K562 (cell line): ENCODE data around the gene SCRN2. TPM values are rescaled to one million over a fixed set of nuclear protein-coding genes. Genes with fewer than 3 reads are reported as not detected.

Experiments used
- ADNP ChIP-seq: fragments of 200-800 bp; sonication (Bioruptor generic); IDR thresholded peaks from 2 replicates; pipeline ENCODE4 v1.6.1; 2016; ENCODE audit warnings: missing genetic modification characterization, missing compliant biosample characterization
- ATF6 ChIP-seq: sonication (generic); formaldehyde crosslinking; IDR thresholded peaks from 2 replicates; pipeline ENCODE4 v1.4.0; 2020; ENCODE audit warnings: mild to moderate bottlenecking, missing genetic modification reagents
- E2F6 ChIP-seq, 2 experiments: IDR thresholded peaks; 2 replicates each; pipeline ENCODE4 v1.6.1; 2011; ENCODE audit warnings: borderline replicate concordance in 1 of 2, control low read depth in 1 of 2, low read depth in 1 of 2, low read length in 1 of 2, mild to moderate bottlenecking in 1 of 2, mixed read lengths in 1 of 2, moderate library complexity in 1 of 2; ENCODE audit not compliant: insufficient read depth in 1 of 2, insufficient read length in 1 of 2, poor library complexity in 1 of 2, severe bottlenecking in 1 of 2; ENCODE audit errors: extremely low read depth in 1 of 2
- EGR1 ChIP-seq: fragments of 450-650 bp; conservative IDR thresholded peaks from 2 replicates; pipeline ENCODE4 v1.6.1; 2017; ENCODE audit warnings: mild to moderate bottlenecking
- FOXK2 ChIP-seq, 2 experiments: fragments of 450-650 bp; IDR thresholded peaks in 1 of 2; conservative IDR thresholded peaks in 1 of 2; 2 replicates each; pipeline ENCODE4 v1.6.1; 2016; ENCODE audit warnings: low read depth in 2 of 2, mild to moderate bottlenecking in 1 of 2
- GTF3C2 ChIP-seq: IDR thresholded peaks from 3 replicates; pipeline ENCODE4 v1.6.1; 2011; ENCODE audit warnings: borderline replicate concordance, mild to moderate bottlenecking, moderate library complexity; ENCODE audit not compliant: insufficient read length; ENCODE audit errors: extremely low read depth
- KHSRP ChIP-seq: fragments of 450-650 bp; IDR thresholded peaks from 2 replicates; pipeline ENCODE4 v1.6.1; 2017
- MLLT1 ChIP-seq, 2 experiments: fragments of 450-650 bp; IDR thresholded peaks; 2 replicates each; pipeline ENCODE4 v1.6.1; 2016
- MTA3 ChIP-seq: fragments of 450-650 bp; formaldehyde crosslinking; IDR thresholded peaks from 2 replicates; pipeline ENCODE4 v1.6.1; 2017; ENCODE audit warnings: mild to moderate bottlenecking, borderline replicate concordance
- MYC ChIP-seq, 2 experiments: fragments of 250-450 bp in 1 of 2; sonication (Bioruptor Pico) in 1 of 2; IDR thresholded peaks; 2 replicates each; pipeline versions ENCODE4 v1.5.1 to v1.6.1; 2012 to 2021; ENCODE audit warnings: low read depth in 2 of 2, borderline replicate concordance in 1 of 2, improper control_type of control experiment in 1 of 2, low read length in 1 of 2, mild to moderate bottlenecking in 1 of 2, moderate library complexity in 1 of 2
- NFIC ChIP-seq: fragments of 450-650 bp; IDR thresholded peaks from 2 replicates; pipeline ENCODE4 v1.6.1; 2017; ENCODE audit warnings: mild to moderate bottlenecking, inconsistent platforms
- POLR2B ChIP-seq: fragments of 450-650 bp; IDR thresholded peaks from 2 replicates; pipeline ENCODE4 v1.6.1; 2018; ENCODE audit warnings: low read depth; ENCODE audit not compliant: partially characterized antibody
- RBM34 ChIP-seq: fragments of 200-400 bp; formaldehyde crosslinking; IDR thresholded peaks from 2 replicates; pipeline ENCODE4 v1.6.1; 2018; ENCODE audit warnings: low read length, borderline replicate concordance; ENCODE audit not compliant: insufficient read depth
- ZBTB26 ChIP-seq: fragments of 450-650 bp; formaldehyde crosslinking; IDR thresholded peaks from 2 replicates; pipeline ENCODE4 v1.4.0; 2022; ENCODE audit warnings: missing genetic modification characterization
- ZFP30 ChIP-seq: fragments of 250-450 bp; sonication (Bioruptor Pico); IDR thresholded peaks from 2 replicates; pipeline ENCODE4 v1.8.0; 2022; ENCODE audit warnings: moderate library complexity, mild to moderate bottlenecking, inconsistent platforms, borderline replicate concordance
- ZNF445 ChIP-seq: fragments of 250-450 bp; sonication (Bioruptor Pico); IDR thresholded peaks from 2 replicates; pipeline ENCODE4 v1.4.0; 2020; ENCODE audit warnings: low read depth, mild to moderate bottlenecking, moderate library complexity
- ZNF778 ChIP-seq: fragments of 450-650 bp; formaldehyde crosslinking; IDR thresholded peaks from 2 replicates; pipeline ENCODE4 v1.4.0; 2020; ENCODE audit warnings: mild to moderate bottlenecking, moderate library complexity
- ZZZ3 ChIP-seq: fragments of 450-650 bp; IDR thresholded peaks from 2 replicates; pipeline ENCODE4 v1.6.1; 2016; ENCODE audit warnings: antibody characterized with exemption, mild to moderate bottlenecking, moderate library complexity
- polyA plus RNA-seq, 8 experiments: library from polyadenylated mRNA; depleted of rRNA in 4 of 8; stranded (reverse) in 5 of 8; unstranded in 3 of 8; fragments of >200 nt; fragmentation: Nextera tagmentation in 2 of 8; fragmentation: Illumina TruSeq in 1 of 8; extraction: Ambion mirVana in 2 of 8; extraction: Trizol in 1 of 8; gene quantifications; 2 replicates each; pipeline versions ENCODE4 v1.2.1 to v1.2.3, GENCODE V29; 2011 to 2014; ENCODE audit warnings: inconsistent platforms in 1 of 8, missing spikeins in 1 of 8
- total RNA-seq, 7 experiments: library from RNA; depleted of rRNA in 6 of 7; stranded (reverse); fragments of >200 nt in 6 of 7; fragmentation: Illumina TruSeq in 2 of 7; extraction: Trizol in 2 of 7; gene quantifications; 2 replicates each; pipeline versions ENCODE4 v1.2.1 to v1.2.3, GENCODE V29; 2011 to 2021; ENCODE audit warnings: low replicate concordance in 1 of 7

Gene SCRN2
- total and polyA plus RNA-seq, 9 of the 15 experiments (the other 6 are each of a cell fraction or from before 2014, with no cell fraction given), result 0.25 to 32.9 (median 13.6) TPM

GRCh38 chr17:47810200-47810821 is 30.8 kb downstream of the SCRN2 start (continued):
- no peak for TF ChIP-seq GTF3C2
- no peak for TF ChIP-seq ATF6 (CRISPR knock-in tag)
- no peak for TF ChIP-seq MYC (IDR thresholded peaks at IDR 0.05; ENCODE audit: low read depth, low read length)
- no peak for TF ChIP-seq MYC (CRISPR knock-in tag; IDR thresholded peaks at IDR 0.05; ENCODE audit: borderline replicate concordance, low read depth)
- no peak for TF ChIP-seq MLLT1 (IDR thresholded peaks at IDR 0.05)
- no peak for TF ChIP-seq ZZZ3
- TF ChIP-seq ZNF778 (CRISPR knock-in tag), result no peak
- TF ChIP-seq NFIC, result peak; percentile 7; the same call in 1 of the 2 replicates
- no peak for TF ChIP-seq ZNF445
- no peak for TF ChIP-seq EGR1
- TF ChIP-seq MTA3, result no peak
- TF ChIP-seq ZBTB26, result no peak
- no peak for TF ChIP-seq KHSRP
- TF ChIP-seq ADNP (tag), result no peak
- peak in 1 of 2 experiments; percentile 24; a peak in 1 of 4 replicates for TF ChIP-seq FOXK2 (conservative IDR thresholded peaks at IDR 0.05 in 1 of 2, IDR thresholded peaks at IDR 0.05 in 1 of 2; ENCODE audit: low read depth in 2 of 2)
- TF ChIP-seq RBM34, result no peak
- TF ChIP-seq POLR2B, result no peak
- no peak for TF ChIP-seq E2F6 (IDR thresholded peaks at IDR 0.05; ENCODE audit: borderline replicate concordance in 1 of 2, extremely low read depth in 1 of 2, insufficient read depth in 1 of 2, insufficient read length in 1 of 2, low read depth in 1 of 2, low read length in 1 of 2, poor library complexity in 1 of 2, severe bottlenecking in 1 of 2)
- no peak for TF ChIP-seq ZFP30 (CRISPR knock-in tag)
